Adipocyte (in vitro differentiated cells): Measurements from ENCODE around the gene CD81.

ENCODE experiments used
- DNase-seq: peaks from one replicate; pipeline ENCODE4 v3.0.0-alpha.2; 2015; ENCODE audit warnings: low read depth
- H3K27me3 ChIP-seq: replicated peaks from 2 replicates; pipeline ENCODE4 v1.7.0; 2013; ENCODE audit warnings: mild to moderate bottlenecking, low read length, moderate library complexity; ENCODE audit not compliant: control insufficient read depth, insufficient read depth
- H3K36me3 ChIP-seq: 2 replicates; pipeline ENCODE4 v1.7.0; 2013; ENCODE audit warnings: low read length, mild to moderate bottlenecking, moderate library complexity; ENCODE audit not compliant: control insufficient read depth, insufficient read depth, severe bottlenecking
- H3K4me1 ChIP-seq: 2 replicates; pipeline ENCODE4 v1.7.0; 2013; ENCODE audit warnings: mild to moderate bottlenecking, low read length, moderate library complexity; ENCODE audit not compliant: control insufficient read depth, insufficient read depth
- H3K4me3 ChIP-seq: 2 replicates; pipeline ENCODE4 v1.7.0; 2013; ENCODE audit warnings: mild to moderate bottlenecking, low read length, moderate library complexity
- H3K9ac ChIP-seq: 2 replicates; pipeline ENCODE4 v1.7.0; 2013; ENCODE audit warnings: mild to moderate bottlenecking, low read length, moderate library complexity
- H3K9me3 ChIP-seq: 2 replicates; pipeline ENCODE4 v1.7.0; 2013; ENCODE audit warnings: mild to moderate bottlenecking, low read length, moderate library complexity; ENCODE audit not compliant: control insufficient read depth

The CD81 gene

GRCh38 chr11:2342981-2343380, 34.1 kb upstream of the CD81 start:
- no peak for DNase-seq
- Histone ChIP-seq H3K4me3 (no peak overlapping the region), H3K9ac (no peak overlapping the region), H3K36me3 (no peaks in the 10 kb centered on the region), H3K4me1 (peaks cover 5% of the 10 kb centered on the region), H3K9me3 (no peaks in the 10 kb centered on the region), H3K27me3 (no peaks in the 10 kb centered on the region)

GRCh38 chr11:2343502-2343901, 33.6 kb upstream of the CD81 start:
- DNase-seq: no peak
- Histone ChIP-seq H3K9me3 (no peaks in the 10 kb centered on the region), H3K4me1 (peaks cover 5% of the 10 kb centered on the region), H3K4me3 (no peak overlapping the region), H3K27me3 (no peaks in the 10 kb centered on the region), H3K36me3 (no peaks in the 10 kb centered on the region), H3K9ac (no peak overlapping the region)

- no peak overlapping the region for H3K9ac ChIP-seq
Observed at GRCh38 chr11:2345050-2345449, 32.1 kb upstream of the CD81 start.

GRCh38 chr11:2346014-2346413, 31.1 kb upstream of the CD81 start:
- Histone ChIP-seq H3K9me3 (peaks cover 20% of the 10 kb centered on the region), H3K9ac (no peak overlapping the region), H3K36me3 (no peaks in the 10 kb centered on the region), H3K4me3 (no peak overlapping the region), H3K27me3 (no peaks in the 10 kb centered on the region), H3K4me1 (peaks cover 5% of the 10 kb centered on the region)
- no peak for DNase-seq

More at GRCh38 chr11:2345050-2345449, 32.1 kb upstream of the CD81 start:
- no peaks in the 10 kb centered on the region for H3K27me3 ChIP-seq
- no peaks in the 10 kb centered on the region for H3K36me3 ChIP-seq
- peaks cover 5% of the 10 kb centered on the region for H3K4me1 ChIP-seq
- H3K9me3 ChIP-seq: peaks cover 10% of the 10 kb centered on the region
- no peak overlapping the region for H3K4me3 ChIP-seq
- no peak for DNase-seq

- H3K36me3 ChIP-seq: no peaks in the 10 kb centered on the region
- H3K9me3 ChIP-seq: peaks cover 27% of the 10 kb centered on the region
- no peaks in the 10 kb centered on the region for H3K27me3 ChIP-seq
- DNase-seq: no peak
- H3K4me3 ChIP-seq: no peak overlapping the region
- H3K4me1 ChIP-seq: peaks cover 5% of the 10 kb centered on the region
- H3K9ac ChIP-seq: no peak overlapping the region
Observed at GRCh38 chr11:2346586-2347307, 30.4 kb upstream of the CD81 start.

GRCh38 chr11:2347308-2347830, 29.7 kb upstream of the CD81 start:
- Histone ChIP-seq H3K27me3 (no peaks in the 10 kb centered on the region), H3K9ac (no peak overlapping the region), H3K36me3 (no peaks in the 10 kb centered on the region), H3K4me1 (peaks cover 5% of the 10 kb centered on the region), H3K4me3 (no peak overlapping the region), H3K9me3 (peaks cover 33% of the 10 kb centered on the region)
- DNase-seq: no peak

GRCh38 chr11:2348986-2349385, 28.1 kb upstream of the CD81 start:
- Histone ChIP-seq H3K27me3 (no peaks in the 10 kb centered on the region), H3K9me3 (peaks cover 35% of the 10 kb centered on the region), H3K36me3 (no peaks in the 10 kb centered on the region), H3K4me3 (no peak overlapping the region), H3K4me1 (no peaks in the 10 kb centered on the region), H3K9ac (no peak overlapping the region)
- no peak for DNase-seq

GRCh38 chr11:2351701-2352100, 25.4 kb upstream of the CD81 start:
- Histone ChIP-seq H3K27me3 (no peaks in the 10 kb centered on the region), H3K9ac (no peak overlapping the region), H3K9me3 (peaks cover 35% of the 10 kb centered on the region), H3K36me3 (no peaks in the 10 kb centered on the region), H3K4me1 (no peaks in the 10 kb centered on the region), H3K4me3 (no peak overlapping the region)
- DNase-seq: no peak

- DNase-seq: no peak
- no peaks in the 10 kb centered on the region for H3K36me3 ChIP-seq
- H3K4me3 ChIP-seq: no peak overlapping the region
- no peaks in the 10 kb centered on the region for H3K4me1 ChIP-seq
- H3K27me3 ChIP-seq: no peaks in the 10 kb centered on the region
- no peak overlapping the region for H3K9ac ChIP-seq
- H3K9me3 ChIP-seq: peaks cover 35% of the 10 kb centered on the region
Observed at GRCh38 chr11:2352420-2352819, 24.7 kb upstream of the CD81 start.

- no peaks in the 10 kb centered on the region for H3K27me3 ChIP-seq
- H3K9ac ChIP-seq: no peak overlapping the region
- DNase-seq: peak; percentile 11
- H3K4me3 ChIP-seq: no peak overlapping the region
- H3K9me3 ChIP-seq: peaks cover 24% of the 10 kb centered on the region
- H3K36me3 ChIP-seq: no peaks in the 10 kb centered on the region
- H3K4me1 ChIP-seq: no peaks in the 10 kb centered on the region
Observed at GRCh38 chr11:2355000-2355644, 22.0 kb upstream of the CD81 start.

GRCh38 chr11:2357246-2357645, 19.9 kb upstream of the CD81 start:
- Histone ChIP-seq H3K4me1 (no peaks in the 10 kb centered on the region), H3K9ac (no peak overlapping the region), H3K4me3 (no peak overlapping the region), H3K27me3 (no peaks in the 10 kb centered on the region), H3K9me3 (peaks cover 3% of the 10 kb centered on the region), H3K36me3 (no peaks in the 10 kb centered on the region)
- no peak for DNase-seq
